SU-DHL-6 (cell line): Measurements from ENCODE around the gene ITPKB.

Experiments
- H2AFZ ChIP-seq: fragments of 200-600 bp; sonication (generic); 2 replicates; pipeline ENCODE4 v1.6.1; 2014; ENCODE audit warnings: low read depth, mild to moderate bottlenecking, moderate library complexity, mixed read lengths, antibody characterized with exemption, low read length; ENCODE audit not compliant: severe bottlenecking
- H3F3A ChIP-seq: fragments of 200-600 bp; shearing (Covaris generic); 2 replicates; pipeline ENCODE4 v1.6.0; 2016; ENCODE audit warnings: antibody characterized with exemption, mild to moderate bottlenecking; ENCODE audit not compliant: insufficient read depth
- H3K27ac ChIP-seq: fragments of 200-600 bp; sonication (generic); 2 replicates; pipeline ENCODE4 v1.5.1; 2016; ENCODE audit warnings: low read depth, mild to moderate bottlenecking, low read length, moderate library complexity, mixed read lengths
- H3K27me3 ChIP-seq: fragments of 200-600 bp; sonication (generic), shearing (Covaris generic); 2 replicates; pipeline ENCODE4 v1.6.0; 2014; ENCODE audit warnings: mild to moderate bottlenecking, low read length
- H3K36me3 ChIP-seq: fragments of 200-600 bp; sonication (generic); 2 replicates; pipeline ENCODE4 v1.6.1; 2014; ENCODE audit warnings: mild to moderate bottlenecking, low read length, mixed read lengths
- H3K4me2 ChIP-seq: fragments of 300-600, 200-600 bp; shearing (Covaris generic), sonication (generic); 2 replicates; pipeline ENCODE4 v1.6.0; 2014; ENCODE audit warnings: low read length, low read depth, mild to moderate bottlenecking; ENCODE audit not compliant: poor library complexity, severe bottlenecking
- H3K4me3 ChIP-seq: fragments of 200-600 bp; sonication (generic); 2 replicates; pipeline ENCODE4 v1.5.1; 2014; ENCODE audit warnings: antibody characterized with exemption, low read length, mild to moderate bottlenecking, mixed read lengths; ENCODE audit not compliant: insufficient read depth, poor library complexity, severe bottlenecking
- H3K79me2 ChIP-seq: fragments of 200-600 bp; sonication (generic); 2 replicates; pipeline ENCODE4 v1.6.1; 2014; ENCODE audit warnings: mild to moderate bottlenecking, low read length, moderate library complexity; ENCODE audit not compliant: insufficient read depth
- H3K9ac ChIP-seq: fragments of 200-600 bp; sonication (generic); 2 replicates; pipeline ENCODE4 v1.7.0; 2014; ENCODE audit warnings: mild to moderate bottlenecking, low read length
- H3K9me2 ChIP-seq: fragments of 200-600 bp; sonication (generic); replicated peaks from 2 replicates; pipeline ENCODE4 v1.6.1; 2014; ENCODE audit warnings: low read length; ENCODE audit not compliant: insufficient read depth
- H3K9me3 ChIP-seq: fragments of 200-600 bp; sonication (generic); 2 replicates; pipeline ENCODE4 v1.6.1; 2014; ENCODE audit warnings: low read length, mixed read lengths; ENCODE audit not compliant: insufficient read depth
- H4K20me1 ChIP-seq: fragments of 200-600 bp; sonication (generic); 2 replicates; pipeline ENCODE4 v1.6.1; 2014; ENCODE audit warnings: low read depth, mild to moderate bottlenecking, antibody characterized with exemption, low read length, moderate library complexity, mixed read lengths
- EZH2phosphoT487 ChIP-seq: fragments of 200-600 bp; sonication (generic), shearing (Covaris generic); conservative IDR thresholded peaks from 2 replicates; pipeline ENCODE4 v1.6.1; 2018; ENCODE audit warnings: mild to moderate bottlenecking, antibody characterized with exemption, low read length, moderate library complexity, mixed read lengths
- TF ChIP-seq, protein P1 (sequence below): fragments of 200-600 bp; sonication (generic); IDR thresholded peaks from one replicate; pipeline ENCODE4 v1.5.1; 2017; ENCODE audit warnings: antibody characterized with exemption, mild to moderate bottlenecking, low read length, moderate library complexity; ENCODE audit not compliant: insufficient read depth, poor library complexity, severe bottlenecking

Gene ITPKB

DNA sequence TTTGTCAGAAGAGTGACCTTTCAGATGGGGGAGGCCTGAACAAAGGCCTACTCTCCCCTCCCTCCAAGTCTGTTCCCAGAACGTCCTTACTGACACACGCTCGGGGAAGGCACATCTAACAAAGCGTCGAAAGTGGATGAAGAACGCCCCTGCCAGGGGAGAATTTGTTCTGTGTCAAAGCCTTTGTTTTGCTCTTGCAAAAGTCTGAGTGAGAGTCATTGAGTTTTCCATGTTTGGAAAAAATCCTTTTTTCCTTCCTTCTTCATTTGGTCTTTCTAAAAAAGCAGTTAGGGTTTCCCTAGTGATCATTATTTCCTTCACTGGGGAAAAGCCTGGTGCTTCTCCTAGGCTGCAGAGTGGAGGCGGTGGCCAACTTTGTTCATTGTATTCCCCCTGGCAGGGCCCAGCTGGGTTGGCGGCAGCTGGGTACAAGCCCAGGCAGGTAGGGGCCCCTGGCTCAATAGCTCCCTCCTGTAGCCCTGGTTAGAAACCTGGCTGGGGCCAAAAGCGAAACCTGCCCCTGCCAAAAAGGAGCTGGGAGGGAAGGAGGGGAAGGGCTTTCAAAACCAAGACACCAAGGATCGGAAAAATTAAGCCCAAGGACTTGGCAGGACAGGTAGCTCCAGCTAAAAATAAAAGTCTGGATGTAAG, 81.1 kb downstream of the ITPKB start:
- Histone ChIP-seq H3K9ac (no peak overlapping the region), H3K27ac (peak overlapping the region; percentile 92; the same call in 1 of the 2 replicates), H3K9me3 (no peaks in the 10 kb centered on the region), H3K79me2 (peaks cover 19% of the 10 kb centered on the region), H3K27me3 (no peaks in the 10 kb centered on the region), H3K4me2 (no peak overlapping the region), H4K20me1 (no peaks in the 10 kb centered on the region), H3K9me2 (no peaks in the 10 kb centered on the region), H2AFZ (no peak overlapping the region), H3K4me3 (no peak overlapping the region), H3F3A (peaks cover 40% of the 10 kb centered on the region), H3K36me3 (no peaks in the 10 kb centered on the region)
- no peak for TF ChIP-seq EZH2phosphoT487
- TF ChIP-seq, protein P1, sequence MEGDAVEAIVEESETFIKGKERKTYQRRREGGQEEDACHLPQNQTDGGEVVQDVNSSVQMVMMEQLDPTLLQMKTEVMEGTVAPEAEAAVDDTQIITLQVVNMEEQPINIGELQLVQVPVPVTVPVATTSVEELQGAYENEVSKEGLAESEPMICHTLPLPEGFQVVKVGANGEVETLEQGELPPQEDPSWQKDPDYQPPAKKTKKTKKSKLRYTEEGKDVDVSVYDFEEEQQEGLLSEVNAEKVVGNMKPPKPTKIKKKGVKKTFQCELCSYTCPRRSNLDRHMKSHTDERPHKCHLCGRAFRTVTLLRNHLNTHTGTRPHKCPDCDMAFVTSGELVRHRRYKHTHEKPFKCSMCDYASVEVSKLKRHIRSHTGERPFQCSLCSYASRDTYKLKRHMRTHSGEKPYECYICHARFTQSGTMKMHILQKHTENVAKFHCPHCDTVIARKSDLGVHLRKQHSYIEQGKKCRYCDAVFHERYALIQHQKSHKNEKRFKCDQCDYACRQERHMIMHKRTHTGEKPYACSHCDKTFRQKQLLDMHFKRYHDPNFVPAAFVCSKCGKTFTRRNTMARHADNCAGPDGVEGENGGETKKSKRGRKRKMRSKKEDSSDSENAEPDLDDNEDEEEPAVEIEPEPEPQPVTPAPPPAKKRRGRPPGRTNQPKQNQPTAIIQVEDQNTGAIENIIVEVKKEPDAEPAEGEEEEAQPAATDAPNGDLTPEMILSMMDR, result no peak

DNA sequence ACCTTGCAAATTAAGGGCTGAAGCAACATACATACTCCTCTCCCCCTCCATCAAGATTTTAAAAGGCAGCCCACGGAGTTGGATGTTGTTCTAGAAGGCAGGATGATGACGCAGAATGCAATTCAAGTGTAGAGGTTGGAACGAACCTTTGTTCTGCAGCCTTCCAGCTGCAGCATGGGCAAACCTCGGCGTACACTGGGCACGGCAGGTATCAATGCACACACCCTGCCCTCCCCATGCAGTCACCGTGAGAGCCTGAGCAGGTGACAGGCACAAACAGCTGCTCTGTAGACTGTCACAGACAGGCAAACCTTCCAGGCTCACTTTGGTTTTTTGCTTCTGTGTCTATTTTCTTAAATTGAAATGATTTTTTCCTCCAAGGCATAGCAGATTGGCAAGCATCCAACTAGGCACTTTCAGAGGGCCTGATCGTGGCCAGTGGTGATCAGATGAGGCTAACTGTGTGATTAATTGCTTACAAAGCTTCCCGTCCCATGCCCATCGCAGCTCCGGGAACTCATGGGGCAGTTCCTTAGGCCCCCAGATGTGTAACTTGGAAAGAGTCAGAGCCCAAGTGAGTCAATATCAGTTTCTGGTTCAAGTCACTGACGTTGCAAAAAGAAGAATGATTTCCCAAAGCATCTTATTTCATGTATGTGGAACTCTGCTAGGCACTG, 82.3 kb downstream of the ITPKB start:
- peak overlapping the region; percentile 92; the same call in 1 of the 2 replicates for H3K27ac ChIP-seq
- H2AFZ ChIP-seq, result no peak overlapping the region
- H3K36me3 ChIP-seq, result no peaks in the 10 kb centered on the region
- peak overlapping the region; percentile 79 for H3K4me2 ChIP-seq
- H3K9me2 ChIP-seq, result no peaks in the 10 kb centered on the region
- TF ChIP-seq, protein P1, result no peak
- TF ChIP-seq EZH2phosphoT487, result no peak
- H3K27me3 ChIP-seq, result no peaks in the 10 kb centered on the region
- H3F3A ChIP-seq, result peaks cover 29% of the 10 kb centered on the region
- H3K9me3 ChIP-seq, result no peaks in the 10 kb centered on the region
- H3K4me3 ChIP-seq, result no peak overlapping the region
- H3K79me2 ChIP-seq, result peaks cover 13% of the 10 kb centered on the region
- H4K20me1 ChIP-seq, result no peaks in the 10 kb centered on the region
- H3K9ac ChIP-seq, result no peak overlapping the region

DNA sequence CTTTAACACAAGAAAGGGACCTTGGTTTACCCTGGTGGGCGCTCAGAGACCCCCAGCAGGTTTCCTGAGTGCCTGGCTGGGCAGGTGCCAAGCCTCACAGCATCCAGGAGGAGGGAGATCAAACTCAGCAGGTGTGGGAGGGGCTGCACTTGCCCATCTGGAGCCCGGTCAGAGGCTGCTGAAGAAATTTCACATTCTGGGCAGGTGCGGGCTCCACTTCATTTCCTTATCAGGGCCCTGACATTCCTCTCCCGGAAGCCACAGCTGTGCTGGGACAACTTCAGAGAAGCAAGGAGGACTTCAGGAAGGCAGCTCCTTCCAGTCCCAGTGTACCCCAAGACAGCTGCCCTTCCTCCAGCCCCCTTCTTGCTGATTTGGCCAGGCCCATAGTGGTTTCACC, 82.9 kb downstream of the ITPKB start:
- Histone ChIP-seq H3F3A (peaks cover 27% of the 10 kb centered on the region), H3K36me3 (no peaks in the 10 kb centered on the region), H3K4me2 (peak overlapping the region; percentile 79), H3K4me3 (no peak overlapping the region), H3K9ac (peak overlapping the region; percentile 63), H2AFZ (no peak overlapping the region), H3K9me3 (no peaks in the 10 kb centered on the region), H3K9me2 (no peaks in the 10 kb centered on the region), H3K27me3 (no peaks in the 10 kb centered on the region), H3K27ac (peak overlapping the region; percentile 92; the same call in 1 of the 2 replicates), H4K20me1 (no peaks in the 10 kb centered on the region), H3K79me2 (peaks cover 10% of the 10 kb centered on the region)
- TF ChIP-seq, protein P1, result no peak
- TF ChIP-seq EZH2phosphoT487, result no peak
